Spleen (tissue), 7 donors: Measurements from ENCODE around the gene UNC13B.

ENCODE experiments used
- CTCF ChIP-seq, 11 experiments: fragments of 200-600 bp in 7 of 11; fragments of 450-650 bp in 4 of 11; sonication (generic) in 4 of 11; IDR thresholded peaks in 8 of 11; conservative IDR thresholded peaks in 3 of 11; 1 replicate in 7 of 11; 2 replicates in 4 of 11; pipeline versions ENCODE4 v1.4.0 to v1.8.0; 2016 to 2021; ENCODE audit warnings: antibody characterized with exemption in 11 of 11, inconsistent platforms in 4 of 11, mild to moderate bottlenecking in 1 of 11
- POLR2A ChIP-seq, 3 donors: fragments of 450-650 bp; IDR thresholded peaks; one replicate each; pipeline ENCODE4 v1.5.1; 2017; ENCODE audit warnings: antibody characterized with exemption in 3 of 3, mild to moderate bottlenecking in 1 of 3
- POLR2AphosphoS5 ChIP-seq, 3 donors: sonication (generic); formaldehyde crosslinking; IDR thresholded peaks; one replicate each; pipeline ENCODE4 v1.5.1; 2017; ENCODE audit warnings: antibody characterized with exemption in 3 of 3
- donor health status: DM: no; HTN: no; CAD: no; lungs with moderate emphysema.
- donor health status: DM: no; HTN: no; CAD: no.
- donor health status: DM: no; HTN: no; CAD: no.

DNA sequence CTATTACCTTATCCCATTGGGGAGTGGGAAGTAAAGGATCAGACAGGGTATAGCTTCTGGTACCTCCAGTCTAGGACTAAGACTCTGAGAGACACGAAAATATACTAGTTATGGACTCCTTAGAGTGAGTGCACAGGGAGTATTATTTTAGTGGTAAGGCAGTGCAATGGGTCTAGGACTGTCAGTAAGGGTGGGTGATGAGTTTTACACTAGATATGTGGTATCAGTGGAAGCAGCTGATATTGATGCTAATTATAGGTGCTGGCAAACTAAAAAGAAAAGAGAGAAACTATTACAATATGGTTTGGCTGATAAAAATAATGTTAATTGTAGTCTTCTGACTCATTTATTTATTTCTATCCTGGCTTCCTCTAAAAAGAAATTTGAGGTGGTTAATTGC, 118.6 kb downstream of the UNC13B start:
- TF ChIP-seq CTCF (IDR thresholded peaks at IDR 0.05 in 8 of 11, conservative IDR thresholded peaks at IDR 0.05 in 3 of 11) = no peak
- no peak for TF ChIP-seq POLR2A (IDR thresholded peaks at IDR 0.05)
- no peak for TF ChIP-seq POLR2AphosphoS5 (IDR thresholded peaks at IDR 0.05)
